HEK293T (cell line): ENCODE results near the gene PIR.

ENCODE experiments used
- BHLHE40 ChIP-seq: fragments of 450-650 bp; IDR thresholded peaks from 2 replicates; pipeline ENCODE4 v1.6.1; 2016; ENCODE audit warnings: mild to moderate bottlenecking, moderate library complexity, borderline replicate concordance
- FOXA1 ChIP-seq: fragments of 450-650 bp; IDR thresholded peaks from 2 replicates; pipeline ENCODE4 v1.6.1; 2016; ENCODE audit warnings: mild to moderate bottlenecking
- FOXK2 ChIP-seq: fragments of 450-650 bp; IDR thresholded peaks from 2 replicates; pipeline ENCODE4 v1.6.1; 2016; ENCODE audit warnings: mild to moderate bottlenecking
- HDGF ChIP-seq: fragments of 450-650 bp; IDR thresholded peaks from 2 replicates; pipeline ENCODE4 v1.6.1; 2017; ENCODE audit warnings: antibody characterized with exemption, borderline replicate concordance
- L3MBTL2 ChIP-seq: fragments of 450-650 bp; conservative IDR thresholded peaks from 2 replicates; pipeline ENCODE4 v1.6.1; 2016; ENCODE audit warnings: mild to moderate bottlenecking
- LEF1 ChIP-seq: fragments of 450-650 bp; IDR thresholded peaks from 2 replicates; pipeline ENCODE4 v1.6.1; 2017; ENCODE audit warnings: mild to moderate bottlenecking, borderline replicate concordance
- TARDBP ChIP-seq: fragments of 450-650 bp; IDR thresholded peaks from 2 replicates; pipeline ENCODE4 v1.6.1; 2016

- TF ChIP-seq FOXK2 (no peak), HDGF (no peak), BHLHE40 (no peak), LEF1 (no peak), L3MBTL2 (no peak), FOXA1 (no peak), TARDBP (no peak)
Measured at GRCh38 chrX:15395789-15396188, 97.3 kb downstream of the PIR start.
